Activated CD4-positive, alpha-beta T cell treated with anti-CD3 and anti-CD28 coated beads, Interleukin-2, amount 50 U/mL, for 4 hours (primary cell): ENCODE measurements around the gene JUN.
"Not testable (repeated sequence)": the region's sequence is repeated elsewhere in the genome, so short reads cannot be mapped to it uniquely, and the experiment has no call there.

Experiments
- DNase-seq, 2 experiments: peaks; one replicate each; pipeline ENCODE4 v3.0.0-alpha.2; 2020

Gene JUN

DNA sequence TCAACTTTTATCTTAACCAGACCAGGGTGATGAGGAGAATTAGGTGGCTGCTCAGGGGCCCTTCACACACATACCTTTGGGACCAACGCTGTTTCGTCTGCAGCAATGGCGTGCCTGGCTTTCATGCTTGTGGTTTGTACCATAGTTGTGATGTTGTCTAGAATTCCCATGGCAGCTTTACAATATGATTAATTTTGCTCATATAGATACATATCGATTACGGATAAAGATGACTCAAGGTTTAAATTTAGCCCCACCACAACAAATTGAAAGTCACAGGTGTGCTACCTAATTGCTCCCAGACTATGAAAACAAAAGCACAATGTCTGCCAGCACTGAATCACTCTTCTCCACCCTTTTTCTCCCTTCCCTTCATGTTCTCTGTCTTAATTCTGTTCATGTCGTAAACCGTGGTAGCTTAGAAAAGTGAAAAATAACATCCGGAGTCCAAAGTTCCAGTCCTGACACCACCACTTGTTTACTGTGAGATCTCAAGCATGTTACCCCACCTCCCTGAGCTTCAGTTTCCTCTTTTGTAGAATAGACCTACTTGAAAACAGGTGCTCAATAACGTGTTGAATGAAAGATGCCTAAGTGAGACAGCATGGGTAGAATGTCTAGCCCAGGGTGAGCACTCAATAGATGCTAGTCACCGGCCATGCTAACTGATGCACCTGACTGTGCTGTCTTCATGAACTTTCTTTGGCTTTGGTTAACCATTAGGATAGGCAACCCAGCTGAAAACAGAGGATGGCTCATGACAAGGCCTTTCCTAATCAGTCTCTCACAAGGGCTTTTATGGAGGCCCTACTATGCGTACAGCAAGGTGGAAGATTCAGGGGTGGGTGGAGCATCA, 22.1 kb upstream of the JUN start:
- no peak for DNase-seq

DNA sequence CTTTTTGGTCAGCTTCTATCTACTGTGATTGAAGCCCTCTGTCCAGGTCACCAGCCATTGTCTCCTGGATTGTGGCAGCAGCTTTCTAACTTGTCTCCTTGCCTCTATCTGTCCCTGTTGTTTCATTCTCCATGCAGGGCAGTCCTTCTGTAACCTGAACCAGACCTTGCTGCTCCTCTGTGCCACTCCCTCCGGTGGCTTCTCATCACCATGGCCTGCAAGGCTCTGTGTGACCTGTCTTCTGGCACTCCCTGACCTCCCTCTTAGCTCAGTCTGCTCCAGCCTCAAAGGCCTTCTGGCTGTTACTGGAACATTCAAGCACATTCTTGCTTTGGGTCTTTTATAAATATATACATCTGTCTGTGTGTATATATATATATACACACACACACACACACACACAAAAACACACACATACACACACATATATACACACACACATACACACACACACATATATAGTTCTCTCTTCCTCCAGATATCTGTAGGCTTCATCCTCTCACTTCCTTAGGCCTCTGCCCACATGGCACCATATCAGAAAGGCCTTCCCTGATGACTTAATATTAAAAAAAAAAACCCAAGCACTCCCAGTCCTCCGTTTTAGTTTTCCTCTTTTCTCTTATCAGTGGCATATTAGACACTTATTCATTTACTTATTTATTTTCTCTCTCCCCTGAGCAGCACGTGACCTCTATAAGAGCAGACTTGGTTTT, 21.2 kb upstream of the JUN start:
- no peak for DNase-seq

DNA sequence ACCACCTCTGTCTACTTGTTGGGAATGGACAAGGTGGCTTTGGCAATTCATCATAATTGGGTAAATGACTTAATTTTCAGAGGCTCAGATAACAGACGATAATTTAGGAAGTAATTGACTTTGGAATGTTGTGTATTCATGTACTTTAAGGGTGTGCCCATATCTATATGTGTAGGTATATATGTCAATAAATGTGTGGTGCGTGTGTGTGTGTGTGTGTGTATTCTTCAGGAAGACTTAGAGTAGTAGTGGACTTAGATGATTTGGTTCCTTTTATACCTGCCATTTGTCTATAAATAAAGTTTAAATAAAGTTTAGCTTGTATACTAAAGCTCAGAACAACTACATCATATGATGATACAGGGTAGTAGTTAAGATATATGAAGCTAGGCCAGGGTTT, 20.0 kb upstream of the JUN start:
- no peak for DNase-seq

DNA sequence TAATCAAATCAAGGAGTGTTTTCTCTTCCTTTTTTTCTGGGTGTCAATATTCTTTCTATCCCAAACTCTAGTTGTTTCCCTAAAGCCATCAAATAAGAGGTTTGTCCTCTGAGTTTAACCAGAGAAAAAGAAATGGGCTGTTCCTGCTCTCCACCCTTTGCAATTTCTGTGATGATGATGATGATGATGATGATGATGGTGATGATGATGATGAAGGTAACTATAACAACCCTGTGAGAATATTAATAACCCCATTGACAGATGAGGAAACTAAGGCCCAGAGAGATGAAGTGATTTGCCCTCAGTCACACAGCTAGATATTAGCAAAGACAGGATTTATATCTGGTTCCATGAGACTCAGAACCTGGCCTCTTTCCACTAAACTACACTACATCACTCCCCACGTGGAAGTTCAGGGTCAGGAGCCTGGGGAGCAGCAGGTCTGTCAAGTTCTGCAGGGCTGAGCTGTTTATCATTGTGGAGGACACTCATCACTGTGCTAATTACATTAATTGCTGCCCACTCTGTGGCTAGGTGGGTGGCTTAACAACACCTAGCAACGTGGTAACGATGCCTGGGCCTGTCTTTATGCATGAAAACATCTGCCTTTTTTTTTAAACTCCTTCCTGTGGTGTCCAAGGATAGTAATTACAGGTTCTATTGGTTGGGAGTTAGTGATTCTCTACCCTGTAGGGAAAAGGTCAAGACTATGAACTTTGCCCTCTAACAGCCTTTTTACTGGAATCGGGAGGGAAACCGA, 19.0 kb upstream of the JUN start:
- no peak for DNase-seq

DNA sequence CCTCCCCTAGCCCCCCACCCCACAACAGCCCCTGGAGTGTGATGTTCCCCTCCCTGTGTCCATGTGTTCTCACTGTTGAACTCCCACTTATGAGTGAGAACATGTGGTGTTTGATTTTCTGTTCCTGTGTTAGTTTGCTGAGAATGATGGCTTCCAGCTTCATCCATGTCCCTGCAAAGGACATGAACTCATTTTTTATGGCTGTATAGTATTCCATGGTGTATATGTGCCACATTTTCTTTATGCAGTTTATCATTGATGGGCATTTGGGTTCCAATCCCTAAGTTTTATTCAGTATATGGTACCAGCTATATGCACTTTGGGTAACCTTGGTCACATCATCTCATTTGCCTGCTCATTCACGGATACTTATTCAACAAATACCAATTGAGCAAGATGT, 17.4 kb upstream of the JUN start:
- not testable (repeated sequence) for DNase-seq

DNA sequence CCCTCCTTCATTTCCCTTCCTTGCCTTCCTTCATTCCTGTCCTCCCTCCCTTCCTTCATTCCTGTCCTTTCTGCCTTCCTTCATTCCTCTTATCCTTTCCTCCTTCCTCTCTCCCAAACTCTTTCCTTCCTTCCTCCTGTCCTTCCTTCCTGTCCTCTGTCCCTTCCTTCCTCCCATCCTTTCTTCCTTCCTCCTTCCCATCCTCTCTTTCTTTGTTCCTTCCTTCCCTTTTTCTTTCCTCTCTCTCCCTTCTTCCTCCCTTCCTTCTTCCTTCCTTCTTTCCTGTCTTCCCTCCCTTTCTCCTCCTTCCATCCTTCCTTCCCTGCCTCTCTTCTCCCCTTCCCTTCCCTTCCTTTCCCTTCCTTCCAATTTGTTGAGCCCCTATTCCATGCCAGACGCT, 15.8 kb upstream of the JUN start:
- no peak for DNase-seq

DNA sequence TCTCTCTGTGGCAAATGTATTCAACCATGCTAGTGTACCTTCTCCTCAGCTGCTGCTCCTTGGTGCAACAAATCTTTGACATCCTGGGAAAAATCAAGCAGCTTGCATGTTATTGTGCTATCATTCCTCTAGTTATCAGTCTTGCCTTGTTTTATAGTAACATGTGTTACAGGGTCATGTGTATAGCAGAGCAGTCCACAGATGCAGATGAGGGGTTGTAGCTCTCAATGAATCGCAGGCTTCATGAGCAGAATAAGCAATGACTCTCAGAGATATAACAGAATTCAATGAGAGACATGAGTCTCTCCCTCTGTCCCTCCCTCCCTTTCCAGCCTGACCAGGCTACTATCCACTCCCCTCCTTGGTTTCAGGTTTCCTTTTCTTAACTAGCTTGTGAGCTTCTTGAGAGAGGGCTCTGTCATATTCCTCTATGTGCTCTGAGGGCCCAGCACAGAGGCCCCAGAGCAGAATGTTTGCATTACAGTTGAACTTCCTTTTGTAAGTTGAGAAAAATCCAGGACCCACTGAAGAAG, 15.1 kb upstream of the JUN start:
- no peak for DNase-seq

DNA sequence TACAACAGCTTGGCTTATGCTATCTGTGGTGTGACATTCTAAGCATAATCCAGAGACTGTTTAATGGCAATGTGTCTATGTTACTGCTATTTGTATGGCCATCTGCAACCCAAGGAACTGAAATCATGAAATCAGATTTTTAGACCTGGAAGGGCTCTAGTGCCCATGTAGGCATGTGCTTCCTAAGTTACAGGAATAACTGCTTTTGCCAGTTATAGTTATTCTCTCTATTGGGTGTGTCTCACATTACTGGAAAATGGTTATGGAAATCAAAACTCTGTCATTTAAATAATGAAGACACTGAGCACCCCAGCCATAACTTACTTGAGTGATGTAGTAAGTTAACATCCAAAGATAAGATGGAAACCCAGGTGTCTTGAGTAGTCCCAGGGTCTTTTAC, 12.6 kb upstream of the JUN start:
- DNase-seq, result no peak

DNA sequence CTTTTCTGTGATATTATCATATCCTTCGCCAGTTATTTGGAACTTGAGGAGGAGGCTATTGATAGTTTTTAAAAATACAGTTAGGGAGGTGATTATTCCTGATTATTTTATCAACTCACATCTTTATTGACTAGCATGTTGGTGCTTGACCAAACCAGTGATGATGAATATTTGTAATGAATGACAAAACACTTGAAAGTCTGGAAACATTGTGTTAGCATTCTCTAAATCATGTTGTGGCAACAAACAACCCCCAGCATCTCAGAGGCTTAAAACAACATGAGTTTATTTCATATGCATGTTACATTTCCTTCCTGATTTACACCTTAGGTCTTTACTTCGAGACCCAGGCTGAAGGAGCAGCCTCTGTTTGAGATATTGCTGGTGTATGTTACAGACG, 10.7 kb upstream of the JUN start:
- no peak for DNase-seq

DNA sequence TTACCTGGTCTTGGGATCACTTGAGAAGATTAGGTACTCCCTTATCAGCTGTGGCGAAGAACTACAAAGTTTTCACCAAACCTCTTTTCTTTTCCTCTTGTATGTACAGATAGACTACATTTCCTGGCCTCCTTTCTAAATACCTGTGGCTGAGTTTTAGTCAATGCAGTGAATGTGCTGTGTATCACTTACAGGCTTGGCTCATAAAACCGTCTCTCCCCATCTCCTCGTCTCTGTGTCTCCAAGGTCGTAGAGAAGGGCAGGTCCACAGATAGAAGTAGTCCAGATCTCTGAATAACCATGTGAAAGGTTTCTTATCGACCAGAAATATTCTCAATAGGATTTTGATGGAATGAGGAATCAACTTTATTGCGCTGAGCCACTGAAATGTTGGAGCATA, 9.0 kb upstream of the JUN start:
- no peak for DNase-seq

DNA sequence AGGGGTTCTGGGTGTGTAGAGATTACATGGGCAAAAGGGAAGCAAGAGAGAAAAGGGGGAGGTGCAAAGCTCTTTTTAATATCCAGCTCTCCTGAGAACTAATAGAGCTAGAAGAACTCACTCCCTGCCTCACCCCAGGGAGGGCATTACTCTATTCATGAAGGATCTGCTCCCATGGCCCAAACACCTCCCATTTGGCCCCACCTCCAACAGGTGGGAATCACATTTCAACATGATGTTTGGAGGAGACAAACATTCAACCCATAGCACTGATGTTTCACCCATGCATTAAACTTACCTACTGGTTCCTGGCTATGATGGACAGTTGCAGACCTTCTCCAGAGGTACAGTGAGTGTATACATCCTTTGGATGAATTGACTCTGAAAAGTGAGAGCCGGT, 7.3 kb upstream of the JUN start:
- DNase-seq, result no peak

DNA sequence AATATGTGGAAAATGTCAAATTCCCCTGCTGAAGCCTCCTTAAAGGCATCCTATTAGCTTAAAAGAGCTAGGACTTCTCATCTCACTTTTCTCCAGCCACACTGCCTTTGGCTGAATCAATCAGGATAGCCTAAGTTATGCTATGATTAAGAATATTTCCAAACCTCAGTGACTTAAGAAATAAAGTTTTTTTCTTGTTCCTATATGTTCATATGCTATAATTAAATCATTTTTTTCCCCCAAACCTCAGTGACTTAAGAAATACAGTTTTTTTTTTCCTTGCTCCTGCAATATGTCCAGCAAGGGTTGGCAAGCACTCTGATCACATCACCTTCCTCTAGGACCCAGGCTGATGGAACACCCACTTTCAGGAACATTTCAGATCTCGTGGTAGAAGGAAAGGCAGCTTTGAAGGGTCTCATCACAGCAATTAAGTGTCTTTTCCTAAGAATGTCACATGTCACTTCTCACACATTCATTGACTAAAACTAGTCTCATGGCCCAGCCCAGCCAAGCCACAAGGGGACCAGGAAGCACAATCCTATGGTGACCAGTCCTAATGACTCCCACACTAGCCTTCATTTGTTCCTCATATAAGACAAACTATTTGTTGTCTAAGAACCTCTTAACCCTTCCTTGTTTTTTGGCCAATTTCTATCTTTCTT, 6.3 kb upstream of the JUN start:
- DNase-seq, result no peak

DNA sequence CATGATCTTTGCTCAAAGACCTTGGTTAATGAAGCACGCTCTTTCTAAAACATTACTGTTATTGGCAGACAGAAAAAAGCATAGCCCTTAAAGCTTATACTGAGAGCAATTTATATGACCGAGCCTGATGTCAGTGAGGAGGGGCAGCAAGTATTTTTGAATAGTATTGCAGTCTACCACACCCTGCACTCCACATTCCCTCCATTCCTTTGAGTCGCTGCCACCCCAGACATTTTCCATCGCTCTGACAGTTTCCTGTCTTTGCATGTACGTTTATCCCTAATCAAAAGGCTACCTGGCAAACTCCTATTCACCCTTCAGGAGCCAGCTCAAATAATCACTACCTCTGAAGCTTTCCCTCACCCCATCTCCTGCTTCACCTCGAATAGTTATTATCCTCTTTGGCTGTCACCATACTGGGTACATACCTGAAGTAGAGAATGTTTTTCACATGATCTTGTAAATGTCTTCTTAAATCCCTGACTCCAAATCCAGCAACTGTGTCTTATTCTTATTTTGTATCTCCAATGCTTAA, 5.5 kb upstream of the JUN start:
- no peak for DNase-seq

DNA sequence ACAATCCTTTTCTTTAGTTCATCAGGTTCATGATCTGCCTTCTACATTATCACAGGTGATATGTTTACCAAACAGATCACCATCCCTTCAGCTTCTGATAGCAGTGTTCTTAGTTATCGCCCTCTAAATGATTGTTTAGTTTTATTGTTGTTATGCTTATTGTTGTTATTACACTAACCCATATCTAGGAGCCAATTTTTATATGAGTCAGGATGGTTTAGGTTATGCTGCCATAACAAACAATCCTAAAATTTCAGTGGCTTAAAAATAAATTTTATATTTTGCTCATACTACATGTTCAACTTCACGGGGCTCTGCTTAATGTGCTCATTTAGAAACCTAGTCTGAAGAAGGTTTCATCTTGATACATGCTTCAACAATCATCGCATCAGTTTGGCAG, 4.4 kb upstream of the JUN start:
- DNase-seq, result no peak

DNA sequence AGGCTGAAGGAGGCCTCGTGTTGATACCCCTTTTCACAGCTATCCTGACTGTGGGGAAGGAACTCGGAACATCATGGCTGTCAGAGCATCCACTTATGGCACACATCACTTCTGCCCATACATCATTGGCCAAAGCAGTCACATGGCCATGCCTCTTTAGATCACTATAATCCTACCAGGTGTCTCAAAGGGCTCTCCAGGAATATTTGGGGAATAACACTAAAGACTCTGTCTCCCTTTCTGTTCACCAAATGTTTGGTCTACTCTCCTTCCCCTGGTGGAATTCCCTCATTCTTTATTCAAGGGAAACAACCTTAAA, 3.0 kb upstream of the JUN start:
- no peak for DNase-seq

DNA sequence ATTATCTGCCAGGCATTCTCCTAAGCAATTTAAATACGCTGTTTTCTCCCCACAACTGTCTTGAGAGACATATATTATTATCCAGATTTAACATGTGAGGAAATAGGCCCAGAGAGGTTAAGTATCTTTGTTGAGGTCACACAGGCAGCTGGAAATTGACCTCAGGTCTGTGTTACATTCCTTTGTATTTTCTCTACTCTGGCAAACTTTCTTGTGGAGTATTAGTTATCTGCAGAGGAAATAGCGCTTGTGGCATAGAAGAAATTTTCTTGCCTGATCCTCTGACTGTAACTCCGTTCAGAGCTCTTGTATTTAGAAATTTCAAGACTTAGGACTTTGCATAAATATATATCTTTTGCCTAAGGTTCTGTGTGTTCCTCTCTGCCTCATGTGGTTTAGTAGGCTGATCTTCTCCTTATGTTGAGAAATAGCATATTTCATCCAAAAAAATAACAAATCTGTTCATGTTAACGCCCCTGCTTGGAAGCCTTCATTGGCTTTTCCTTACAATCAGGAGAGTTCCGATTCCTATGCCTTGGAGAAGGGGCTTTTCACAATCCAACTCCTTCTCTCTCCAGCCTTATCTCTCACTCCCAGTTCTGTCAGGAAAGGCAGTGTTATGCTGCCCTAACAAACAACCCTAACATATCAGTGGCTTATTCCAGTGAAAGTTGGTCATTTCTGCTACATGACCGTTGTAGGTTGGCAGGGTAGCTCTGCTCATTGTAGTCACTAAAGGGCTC, 2.5 kb upstream of the JUN start:
- DNase-seq, result no peak

DNA sequence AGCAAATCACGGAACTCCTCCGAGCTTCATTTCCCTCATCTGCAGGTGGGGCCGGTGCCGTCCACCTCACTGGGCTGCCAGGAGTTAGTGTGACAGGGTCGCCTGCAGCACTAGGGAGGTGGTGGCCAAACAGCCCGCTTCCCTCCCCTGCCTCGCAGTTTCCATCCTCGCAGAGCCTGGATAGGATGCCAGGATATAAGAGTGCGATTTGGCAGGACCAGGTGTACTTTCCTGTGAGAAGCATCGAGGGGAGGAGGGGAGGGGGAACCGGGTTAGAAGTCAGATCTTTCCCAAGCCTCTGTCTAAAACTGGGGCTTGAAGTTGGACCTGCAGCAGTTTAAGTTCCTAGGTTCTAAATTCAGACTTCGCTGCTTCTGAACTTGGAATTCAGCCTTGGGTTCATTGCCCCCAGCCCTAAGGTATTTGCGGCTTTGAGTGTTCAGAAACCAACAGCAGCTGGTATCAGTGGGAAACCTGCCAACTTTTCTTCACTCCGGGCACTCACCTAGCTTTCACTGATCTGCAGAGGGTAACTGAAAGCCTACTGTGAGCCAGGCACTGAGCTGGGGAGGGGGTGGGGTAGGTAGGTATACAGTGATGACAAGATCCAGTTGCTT, 1.7 kb upstream of the JUN start:
- DNase-seq, result peak; percentile 6 to 7

DNA sequence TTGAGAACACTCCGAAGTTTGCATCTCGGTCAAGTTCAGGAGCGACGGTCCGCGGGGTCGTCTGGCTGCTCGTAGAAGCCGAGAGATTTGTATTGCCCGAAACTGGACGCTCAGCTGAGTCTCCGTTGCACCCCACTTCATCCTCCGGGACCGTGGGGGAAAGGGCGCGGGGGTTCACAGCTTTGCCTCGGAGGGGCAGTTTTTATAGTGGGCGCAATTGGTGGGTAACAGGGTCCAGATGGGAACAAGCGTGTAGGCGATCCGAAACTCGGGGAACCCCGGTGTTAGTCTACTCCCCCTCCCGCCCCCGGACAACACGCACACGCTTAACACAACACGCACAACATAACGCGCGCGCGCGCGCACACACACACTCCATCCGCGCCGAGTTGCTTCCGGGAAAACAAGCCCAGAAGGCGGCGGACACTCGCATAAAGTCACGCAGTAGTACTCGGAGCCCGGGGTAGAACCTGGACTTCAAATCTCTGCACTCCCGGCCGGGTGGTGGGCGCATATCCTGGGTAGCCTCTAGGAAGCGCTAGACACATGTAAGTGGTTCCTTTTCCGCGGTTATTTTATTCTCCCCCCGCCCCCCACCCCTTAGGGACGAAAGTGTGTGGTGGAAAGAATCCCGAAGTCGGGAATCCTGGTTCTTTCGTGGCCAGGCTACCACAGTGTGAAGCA, 1.1 kb upstream of the JUN start:
- peak; percentile 80 to 83 for DNase-seq

DNA sequence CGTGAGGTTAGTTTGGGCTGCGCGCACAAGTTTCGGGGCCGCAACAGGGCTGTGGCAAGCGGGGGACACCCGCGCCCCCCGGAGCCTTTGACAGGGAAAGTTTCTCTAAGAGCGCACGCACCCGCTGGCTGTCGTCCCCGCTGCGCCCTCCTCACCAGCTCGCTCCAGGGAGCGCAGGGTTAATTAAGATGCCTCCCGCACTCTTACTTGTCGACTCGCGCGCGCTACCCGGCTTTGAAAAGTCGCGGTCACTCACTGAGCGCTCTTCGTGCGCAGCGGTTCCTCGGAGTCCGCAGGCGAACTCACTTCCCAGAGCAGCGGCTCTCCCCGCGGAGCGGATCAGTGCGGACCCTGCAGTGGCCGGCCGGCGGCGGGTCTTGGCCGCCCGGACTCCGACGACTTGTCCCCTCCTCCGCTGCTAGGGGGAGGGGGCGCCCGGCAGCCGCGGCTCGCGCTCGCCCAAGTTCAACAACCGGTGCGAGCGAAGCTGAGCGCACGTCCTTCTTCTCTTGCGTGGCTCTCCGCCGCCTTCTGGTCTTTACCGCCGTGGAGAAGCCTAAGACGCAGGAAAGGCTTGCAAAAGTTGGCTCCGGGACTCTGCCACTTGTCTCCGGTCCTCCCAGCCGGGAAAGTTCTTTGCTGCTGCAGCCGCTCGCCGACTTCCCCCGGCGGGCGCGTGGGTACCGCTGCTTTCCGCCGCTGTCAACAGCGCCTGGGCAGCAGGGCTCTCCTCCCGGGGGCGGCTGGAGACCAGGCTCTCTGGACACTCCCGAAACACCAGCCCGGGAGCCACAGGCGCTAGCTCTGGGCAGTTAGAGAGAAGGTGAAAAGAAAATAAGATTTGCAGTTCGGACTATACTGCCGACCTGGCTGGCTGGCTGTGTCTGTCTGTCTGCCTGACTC, 506 bp downstream of the JUN start:
- DNase-seq, result peak; percentile 23 to 25
